ENCODE results near the gene MDN1. TPM values are rescaled to one million over a fixed set of nuclear protein-coding genes. Genes with fewer than 3 reads are reported as not detected.

MDN1 gene
- total and polyA plus RNA-seq, 8 donors = 5.5 to 69.2 (median 17.7) TPM

DNA sequence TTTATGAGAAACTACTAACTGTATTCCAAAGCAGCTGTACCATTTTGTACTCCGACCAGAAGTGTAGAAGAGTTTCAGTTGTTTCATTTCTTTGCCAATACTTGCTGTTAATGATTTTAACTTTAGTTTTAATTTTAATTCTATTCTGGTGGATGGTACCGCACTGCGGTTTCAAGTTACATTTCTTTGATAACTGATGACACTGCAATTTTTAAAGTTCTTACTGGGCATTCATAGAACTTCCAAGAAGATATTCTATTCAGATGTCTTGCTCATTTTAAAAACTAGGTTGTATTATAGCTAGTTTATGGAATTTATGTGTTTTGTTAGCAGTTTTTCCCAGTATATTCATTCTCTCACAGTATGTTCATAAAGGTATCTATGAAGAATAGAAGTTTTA lies 117.2 kb downstream of the MDN1 start:
- intact Hi-C loops (cut with DNase I; ENCODE audit: low total_unique reads) = no loop called here
- no peak for DNase-seq
- no peak overlapping the region for H3K27ac ChIP-seq
- no peaks in the 10 kb centered on the region for H3K9me3 ChIP-seq
- H3K4me3 ChIP-seq = no peak overlapping the region
- peaks cover 27 to 93% (median 90%) of the 10 kb centered on the region in 4 donors for H3K36me3 ChIP-seq
- no peak for TF ChIP-seq POLR2A (IDR thresholded peaks at IDR 0.05)
- no peak for TF ChIP-seq POLR2AphosphoS5 (IDR thresholded peaks at IDR 0.05)
- no peak for TF ChIP-seq EP300 (IDR thresholded peaks at IDR 0.05)
- TF ChIP-seq, protein P1, sequence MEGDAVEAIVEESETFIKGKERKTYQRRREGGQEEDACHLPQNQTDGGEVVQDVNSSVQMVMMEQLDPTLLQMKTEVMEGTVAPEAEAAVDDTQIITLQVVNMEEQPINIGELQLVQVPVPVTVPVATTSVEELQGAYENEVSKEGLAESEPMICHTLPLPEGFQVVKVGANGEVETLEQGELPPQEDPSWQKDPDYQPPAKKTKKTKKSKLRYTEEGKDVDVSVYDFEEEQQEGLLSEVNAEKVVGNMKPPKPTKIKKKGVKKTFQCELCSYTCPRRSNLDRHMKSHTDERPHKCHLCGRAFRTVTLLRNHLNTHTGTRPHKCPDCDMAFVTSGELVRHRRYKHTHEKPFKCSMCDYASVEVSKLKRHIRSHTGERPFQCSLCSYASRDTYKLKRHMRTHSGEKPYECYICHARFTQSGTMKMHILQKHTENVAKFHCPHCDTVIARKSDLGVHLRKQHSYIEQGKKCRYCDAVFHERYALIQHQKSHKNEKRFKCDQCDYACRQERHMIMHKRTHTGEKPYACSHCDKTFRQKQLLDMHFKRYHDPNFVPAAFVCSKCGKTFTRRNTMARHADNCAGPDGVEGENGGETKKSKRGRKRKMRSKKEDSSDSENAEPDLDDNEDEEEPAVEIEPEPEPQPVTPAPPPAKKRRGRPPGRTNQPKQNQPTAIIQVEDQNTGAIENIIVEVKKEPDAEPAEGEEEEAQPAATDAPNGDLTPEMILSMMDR (IDR thresholded peaks at IDR 0.05) = no peak
- WGBS, 5 donors = 95 to 98% (median 97%) methylated on average over 3 of the region's 3 CpGs
- H3K27me3 ChIP-seq = no peaks in the 10 kb centered on the region
- no peaks in the 10 kb centered on the region for H3K4me1 ChIP-seq

DNA sequence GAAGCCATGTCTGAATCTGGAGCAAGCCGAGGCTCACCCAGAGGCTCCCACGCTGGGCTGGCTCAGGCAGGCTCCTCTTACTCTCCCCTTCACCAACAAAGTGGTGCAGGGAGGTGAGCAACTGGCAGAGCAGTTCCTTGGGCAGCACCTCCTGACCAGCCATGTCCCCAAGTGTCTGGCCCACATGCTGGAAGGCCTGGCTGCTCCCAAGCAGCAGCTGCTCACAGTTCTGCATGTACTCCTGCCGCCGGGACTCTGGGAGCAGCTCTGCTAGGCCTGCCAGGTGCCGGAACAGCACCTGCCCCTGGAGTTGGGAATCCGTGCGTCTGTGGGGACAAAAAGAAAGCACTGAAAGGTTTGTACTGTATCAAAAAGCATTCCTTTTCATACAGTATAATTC lies 123.9 kb downstream of the MDN1 start:
- Histone ChIP-seq H3K4me1 (no peaks in the 10 kb centered on the region), H3K9me3 (no peaks in the 10 kb centered on the region), H3K27ac (no peak overlapping the region), H3K4me3 (no peak overlapping the region), H3K27me3 (no peaks in the 10 kb centered on the region), H3K36me3 (peaks cover 60 to 100% (median 97%) of the 10 kb centered on the region in 4 donors)
- DNase-seq = no peak
- TF ChIP-seq POLR2A (IDR thresholded peaks at IDR 0.05) (no peak), POLR2AphosphoS5 (IDR thresholded peaks at IDR 0.05) (no peak), EP300 (IDR thresholded peaks at IDR 0.05) (no peak)
- TF ChIP-seq, protein P1 (IDR thresholded peaks at IDR 0.05) = no peak
- 96 to 99% (median 98%) methylated on average over 6 to 7 of the region's 7 CpGs for WGBS, 5 donors
- intact Hi-C loops (cut with DNase I; ENCODE audit: low total_unique reads) = no loop called here

DNA sequence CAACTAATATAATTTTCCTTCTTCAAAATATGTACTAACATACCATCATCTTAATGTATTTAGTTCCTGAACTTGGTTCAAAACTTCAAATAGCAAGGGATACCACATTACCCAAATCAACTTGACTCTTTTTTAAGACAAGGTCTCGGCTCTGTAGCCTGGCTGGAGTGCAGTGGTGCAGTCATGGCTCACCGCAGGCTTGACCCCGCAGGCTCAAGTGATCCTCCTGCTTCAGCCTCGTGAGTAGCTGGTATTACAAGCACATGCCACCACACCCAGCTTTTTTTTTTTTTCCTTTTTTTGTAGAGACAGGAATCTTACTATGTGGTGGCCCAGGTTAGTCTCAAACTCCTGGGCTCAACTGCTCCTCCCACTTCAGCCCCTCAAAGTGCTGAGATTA lies 125.2 kb downstream of the MDN1 start:
- 88 to 94% (median 91%) methylated on average over 4 of the region's 4 CpGs for WGBS, 5 donors
- Histone ChIP-seq H3K9me3 (no peaks in the 10 kb centered on the region), H3K36me3 (peaks cover 54 to 100% (median 97%) of the 10 kb centered on the region in 4 donors), H3K27ac (no peak overlapping the region), H3K27me3 (no peaks in the 10 kb centered on the region), H3K4me1 (no peaks in the 10 kb centered on the region), H3K4me3 (no peak overlapping the region)
- TF ChIP-seq POLR2AphosphoS5 (IDR thresholded peaks at IDR 0.05) = no peak
- no peak for TF ChIP-seq POLR2A (IDR thresholded peaks at IDR 0.05)
- TF ChIP-seq, protein P1 (IDR thresholded peaks at IDR 0.05) = no peak
- no peak for TF ChIP-seq EP300 (IDR thresholded peaks at IDR 0.05)
- intact Hi-C loops (cut with DNase I; ENCODE audit: low total_unique reads) = no loop called here
- no peak for DNase-seq

DNA sequence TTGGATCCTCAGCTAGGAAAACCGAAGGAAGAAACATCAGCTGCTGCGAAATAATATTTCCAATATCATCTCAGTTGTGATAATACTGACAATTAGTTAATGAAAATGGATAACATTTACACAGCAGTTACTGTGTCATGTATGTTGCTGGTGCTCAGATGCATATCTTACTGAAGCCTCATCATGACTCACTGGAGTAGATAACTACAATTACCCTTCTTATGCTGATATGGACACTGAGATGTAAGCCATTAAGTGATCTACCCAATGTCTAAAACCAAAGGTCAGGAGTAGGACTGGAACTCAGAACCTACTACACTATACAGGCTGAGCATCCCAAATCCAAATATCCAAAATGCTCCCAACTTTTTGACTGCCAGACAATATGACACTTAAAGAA lies 126.4 kb downstream of the MDN1 start:
- TF ChIP-seq POLR2A (IDR thresholded peaks at IDR 0.05) = no peak
- no peak for TF ChIP-seq POLR2AphosphoS5 (IDR thresholded peaks at IDR 0.05)
- TF ChIP-seq EP300 (IDR thresholded peaks at IDR 0.05) = no peak
- TF ChIP-seq, protein P1 (IDR thresholded peaks at IDR 0.05) = no peak
- no peak for DNase-seq

More for the DNA sequence above, 126.4 kb downstream of the MDN1 start:
- intact Hi-C loops (cut with DNase I; ENCODE audit: low total_unique reads) = no loop called here
- Histone ChIP-seq H3K4me3 (no peak overlapping the region), H3K27ac (no peak overlapping the region), H3K27me3 (no peaks in the 10 kb centered on the region), H3K9me3 (no peaks in the 10 kb centered on the region), H3K36me3 (peaks cover 48 to 100% (median 97%) of the 10 kb centered on the region in 4 donors), H3K4me1 (no peaks in the 10 kb centered on the region)
- 92 to 98% (median 96%) methylated on average over 2 of the region's 2 CpGs for whole genome bisulfite sequencing, 5 donors

Data from stomach (tissue), 9 donors.